ENCODE measurements around the gene UNC119.

UNC119 gene

GRCh38 chr17:28519236-28519635, 33.2 kb downstream of the UNC119 start:
- DNase-seq, result no peak

- DNase-seq, result no peak
These were observed 33.8 kb downstream of the UNC119 start for GRCh38 chr17:28518578-28518977.

GRCh38 chr17:28518132-28518531, 34.3 kb downstream of the UNC119 start:
- no peak for DNase-seq

- no peak for DNase-seq
These were observed 36.9 kb downstream of the UNC119 start for GRCh38 chr17:28515518-28515917.

GRCh38 chr17:28514561-28515002, 37.8 kb downstream of the UNC119 start:
- DNase-seq, result no peak

- no peak for DNase-seq
These were observed 38.9 kb downstream of the UNC119 start for GRCh38 chr17:28513476-28513875.

GRCh38 chr17:28511858-28512461, 40.5 kb downstream of the UNC119 start:
- DNase-seq, result no peak

GRCh38 chr17:28509789-28510188, 42.6 kb downstream of the UNC119 start:
- DNase-seq, result no peak

- DNase-seq, result no peak
These were observed 44.2 kb downstream of the UNC119 start for GRCh38 chr17:28508211-28508724.

GRCh38 chr17:28507567-28508203, 44.7 kb downstream of the UNC119 start:
- no peak for DNase-seq

- DNase-seq, result no peak
These were observed 45.5 kb downstream of the UNC119 start for GRCh38 chr17:28506763-28507487.

- no peak for DNase-seq
These were observed 46.3 kb downstream of the UNC119 start, which contains the start of gene FOXN1 for GRCh38 chr17:28505986-28506665. FOXN1 (plus strand) TSS chr17:28506348; CDS start chr17:28523970, 17,622 bp downstream.

- DNase-seq, result no peak
These were observed 49.0 kb downstream of the UNC119 start for GRCh38 chr17:28503420-28503819.

- no peak for DNase-seq
These were observed 50.8 kb downstream of the UNC119 start for GRCh38 chr17:28501421-28502284.

- no peak for DNase-seq
These were observed 51.6 kb downstream of the UNC119 start for GRCh38 chr17:28500712-28501379.

- DNase-seq, result no peak
These were observed 52.6 kb downstream of the UNC119 start for GRCh38 chr17:28499684-28500357.

- no peak for DNase-seq
These were observed 53.1 kb downstream of the UNC119 start for GRCh38 chr17:28499364-28499664.

GRCh38 chr17:28498652-28499363, 53.6 kb downstream of the UNC119 start:
- no peak for DNase-seq

- no peak for DNase-seq
These were observed 54.5 kb downstream of the UNC119 start for GRCh38 chr17:28497931-28498330.

Measured in T-helper 9 cell (primary cell).